Hematopoietic multipotent progenitor cell treated with erythropoietin and hydrocortisone succinate and interleukin-3 and kit ligand, for 8 days (in vitro differentiated cells): ENCODE results near the gene MYH7B.

Source experiments
- DNase-seq: peaks from one replicate; pipeline ENCODE4 v3.0.0-alpha.2; 2015

Gene MYH7B

DNA sequence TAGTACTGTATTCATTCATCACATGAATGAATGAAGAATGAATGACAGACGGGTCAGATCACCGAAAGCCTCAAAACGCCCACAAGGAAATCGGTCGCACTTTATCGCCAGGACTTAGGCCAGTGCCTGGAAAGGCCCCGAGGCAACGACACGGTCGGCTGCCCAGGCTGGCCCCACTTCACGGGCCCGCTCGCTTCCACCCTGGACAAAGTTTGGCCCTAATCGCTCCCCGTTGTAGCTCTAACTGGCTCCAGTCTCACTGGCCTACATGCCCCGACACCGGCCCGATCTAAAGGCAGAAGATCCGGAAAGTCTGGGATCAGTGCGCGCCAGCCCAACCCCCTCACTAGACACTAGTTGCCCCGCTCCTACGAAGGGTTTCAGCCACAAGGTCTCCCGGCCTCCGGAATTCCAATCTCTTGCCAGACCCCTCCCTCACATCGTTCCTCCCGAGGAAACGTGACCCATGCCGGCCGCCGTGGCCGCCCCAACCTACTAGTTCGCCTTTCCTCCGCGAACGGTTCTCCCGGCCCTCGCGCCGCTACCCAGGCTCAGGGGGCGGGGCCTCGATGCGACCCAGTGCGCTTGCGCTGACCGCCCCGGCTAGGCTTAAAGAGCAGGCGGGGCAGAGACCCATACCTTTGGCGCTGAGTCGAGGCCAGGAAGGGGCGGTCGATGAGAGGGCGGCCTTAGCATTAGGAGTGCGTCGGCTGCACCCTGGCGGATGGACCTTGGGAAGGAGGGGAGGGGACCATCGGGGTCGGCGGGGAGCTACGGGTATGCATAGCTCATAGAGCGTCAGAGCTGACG is at the start of gene MYH7B, which contains the start of gene GSS:
Gene MYH7B, plus strand, starts transcription at position 638 of the 810 bp plus-strand sequence. CDS start 22,138 bp downstream, outside the sequence.
Gene GSS, minus strand, starts transcription at position 576 of the 810 bp plus-strand sequence. CDS start 3,954 bp downstream, outside the sequence.
- DNase-seq = peak; percentile 95

DNA sequence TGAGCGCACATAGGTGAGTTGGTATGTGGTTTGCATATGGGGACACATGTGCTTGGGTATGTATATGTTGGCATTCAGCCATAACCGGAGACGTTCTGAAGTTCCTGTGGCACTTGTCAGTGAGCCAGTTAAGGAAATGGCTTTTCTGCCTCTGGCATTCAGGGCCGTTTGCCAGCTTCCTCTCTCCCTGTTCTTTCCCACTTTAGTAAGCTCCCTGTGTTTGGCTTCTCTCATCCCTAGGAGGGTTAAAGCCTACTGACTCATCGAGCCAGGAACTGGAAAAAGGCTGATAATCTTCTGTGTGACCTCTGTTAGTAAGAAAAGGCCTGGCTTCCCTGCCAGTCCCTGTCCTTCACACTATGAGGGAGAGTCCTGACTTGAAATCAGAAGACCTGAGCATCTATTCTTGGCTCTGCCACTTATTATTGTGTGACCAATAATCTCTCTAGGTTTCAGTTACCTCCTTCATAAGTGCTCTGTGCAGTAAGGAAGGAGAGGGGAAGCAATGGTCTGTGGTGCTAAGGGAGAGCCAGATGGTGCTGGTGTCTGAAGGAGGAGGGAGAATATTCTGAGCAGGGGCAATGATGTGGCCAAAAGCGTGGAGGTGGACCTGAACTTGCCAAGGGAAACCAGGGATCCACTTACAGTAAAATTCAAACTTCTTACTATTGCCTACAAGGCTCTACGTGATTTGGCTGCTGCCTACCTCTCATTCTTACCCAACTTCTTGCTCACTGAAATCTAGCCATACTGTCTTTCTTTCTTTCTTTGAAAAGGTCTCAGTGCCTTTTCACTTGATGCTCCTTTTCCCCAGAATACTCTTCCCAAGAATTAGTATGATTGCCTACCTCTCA is 47.8 kb upstream of the MYH7B start:
- peak; percentile 66 for DNase-seq

DNA sequence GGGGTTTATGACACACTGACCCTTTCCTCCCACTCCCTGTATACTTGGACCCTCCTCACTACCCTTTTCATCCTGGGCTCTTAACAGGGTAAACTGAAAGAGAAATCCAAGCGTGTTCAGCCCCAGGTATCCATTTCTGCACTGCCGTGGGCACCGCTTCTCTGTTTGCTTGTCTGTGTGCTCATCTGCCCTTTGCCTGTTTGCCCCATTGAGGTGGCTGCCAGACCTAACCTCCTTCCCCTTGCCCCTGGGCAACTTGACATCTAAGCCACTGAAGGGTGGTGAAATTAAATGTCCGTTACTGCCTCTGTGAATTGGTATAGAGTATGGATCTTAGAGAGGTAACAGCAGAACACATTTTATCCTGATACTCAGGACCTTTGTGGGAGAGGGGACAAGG is 40.5 kb upstream of the MYH7B start:
- DNase-seq = no peak

DNA sequence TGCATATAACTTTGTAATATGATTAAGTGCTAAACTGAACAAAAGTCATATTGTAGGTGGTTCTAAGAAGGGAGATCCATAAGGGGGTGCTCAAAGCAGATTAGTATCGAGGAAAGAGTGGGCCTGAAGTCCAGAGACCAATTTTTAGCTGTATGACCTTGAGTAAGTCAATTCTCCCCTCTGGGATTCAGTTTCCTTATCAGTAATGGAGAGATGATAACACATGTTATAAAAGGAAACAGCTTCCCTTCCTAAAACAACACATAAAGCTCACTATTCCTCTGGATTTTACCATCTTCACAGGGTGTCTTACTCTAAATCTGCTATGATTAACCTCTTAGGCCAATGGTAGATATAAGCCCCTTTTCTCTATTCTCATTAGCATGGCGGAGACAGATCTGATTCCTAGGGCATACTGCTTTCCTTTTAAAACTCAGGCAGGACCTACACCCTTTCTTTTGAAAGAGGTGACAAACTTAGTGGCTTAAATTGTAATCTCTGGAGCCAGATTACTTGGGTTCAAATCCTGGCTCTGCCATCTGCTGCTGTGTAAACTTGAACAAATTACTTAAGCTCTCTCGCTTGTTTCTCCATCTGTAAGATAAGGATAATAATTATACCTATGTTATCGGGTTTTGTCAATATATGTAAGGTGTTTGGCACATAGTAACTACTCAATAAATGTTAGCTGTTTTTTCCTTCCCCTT is 39.8 kb upstream of the MYH7B start:
- DNase-seq = no peak

DNA sequence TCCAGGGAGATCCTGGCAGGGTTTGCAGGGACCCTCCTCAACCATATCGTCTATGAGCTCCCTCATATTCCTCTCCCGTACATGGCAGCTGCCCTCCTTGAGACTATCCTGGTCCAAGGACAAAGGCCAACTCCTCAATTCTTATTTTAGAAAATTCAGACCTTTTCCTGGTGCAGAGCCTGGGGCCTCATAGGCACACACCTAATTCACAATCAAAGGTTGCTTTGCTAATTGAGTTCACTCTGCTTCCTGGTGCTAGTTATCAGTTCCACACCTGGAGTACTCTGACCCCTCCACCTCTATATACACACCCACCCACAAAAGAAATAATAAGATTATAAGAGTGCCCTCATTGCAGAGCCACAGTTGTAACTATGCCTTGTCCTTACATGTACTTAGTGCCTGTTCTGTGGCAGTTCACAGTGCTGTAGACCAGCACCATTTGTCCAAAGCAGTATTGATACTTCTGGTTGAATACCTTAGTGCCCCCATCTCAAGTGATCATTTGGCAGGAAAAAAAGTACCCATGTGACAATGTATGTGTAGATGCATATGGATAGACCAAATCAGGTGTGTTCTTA is 38.8 kb upstream of the MYH7B start:
- no peak for DNase-seq

DNA sequence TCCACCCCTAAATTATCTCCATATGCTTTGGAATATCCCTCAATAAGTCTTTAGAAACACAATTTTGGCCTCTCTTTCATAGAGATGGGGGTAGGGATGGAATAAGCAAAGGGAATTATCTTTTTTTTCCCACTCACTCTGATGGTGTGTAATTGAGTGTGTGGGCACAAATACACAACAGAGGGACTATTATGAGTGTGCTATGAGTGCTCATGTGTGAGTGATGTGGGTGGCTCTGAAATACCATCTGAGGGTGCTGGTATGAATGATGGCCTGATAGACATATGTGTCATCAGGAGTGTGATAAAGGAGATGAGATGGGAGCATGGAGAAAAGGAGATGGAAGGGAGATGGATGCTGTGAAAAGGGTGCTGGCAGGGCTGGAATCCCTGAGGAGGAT is 35.6 kb upstream of the MYH7B start:
- no peak for DNase-seq

DNA sequence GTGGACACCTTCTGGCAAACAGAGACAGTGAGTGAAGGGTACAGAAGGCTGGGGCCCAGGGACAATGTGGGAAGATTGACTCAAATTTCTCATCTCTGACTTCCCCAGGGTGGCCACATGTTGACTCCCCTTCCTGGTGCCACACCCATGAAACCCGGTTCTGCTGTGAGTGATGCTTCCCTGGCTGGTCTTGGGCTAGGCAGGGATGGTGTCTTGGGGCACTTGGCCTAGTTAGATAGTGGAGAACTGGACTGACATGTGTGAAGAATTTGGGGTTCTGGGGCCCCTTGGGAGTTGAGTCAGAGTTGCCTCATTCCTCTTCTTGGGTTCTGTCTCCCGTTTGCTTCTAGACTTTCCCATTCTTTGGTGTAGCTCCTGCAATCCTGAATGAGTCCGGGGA is 34.2 kb upstream of the MYH7B start:
- DNase-seq = no peak

DNA sequence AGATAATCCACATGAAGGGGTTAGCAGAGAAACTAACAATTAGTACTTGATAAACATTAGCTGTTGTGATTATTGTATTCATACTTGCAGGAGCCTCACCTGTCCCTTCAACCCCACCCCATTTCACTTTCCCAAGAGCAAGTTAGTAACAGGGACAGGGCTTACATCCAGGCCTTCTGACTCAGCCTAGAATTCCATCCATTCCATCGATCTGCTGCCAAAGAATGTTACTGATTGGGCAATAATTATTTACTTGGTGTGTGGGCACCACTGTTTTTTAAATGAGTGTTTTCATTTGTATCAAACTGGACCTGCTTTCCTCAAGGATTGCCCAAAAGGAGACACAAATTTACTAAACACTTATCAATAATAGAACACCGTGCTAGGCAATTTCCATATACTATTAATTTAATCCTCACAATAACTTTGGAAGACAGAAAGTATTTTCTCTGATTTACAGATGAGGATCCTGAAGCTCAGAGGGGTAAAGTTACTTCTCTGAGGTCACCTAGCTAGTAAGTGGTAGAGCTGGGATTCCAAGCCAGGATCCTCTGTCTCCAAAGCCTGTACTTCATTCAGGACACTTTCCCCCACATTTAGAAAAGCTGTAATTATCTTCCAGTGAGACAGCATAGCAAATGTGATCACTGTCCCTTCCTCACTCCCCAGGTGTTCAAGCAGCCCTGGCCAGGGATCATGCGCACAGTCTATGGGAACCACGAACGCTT is 32.9 kb upstream of the MYH7B start:
- no peak for DNase-seq

DNA sequence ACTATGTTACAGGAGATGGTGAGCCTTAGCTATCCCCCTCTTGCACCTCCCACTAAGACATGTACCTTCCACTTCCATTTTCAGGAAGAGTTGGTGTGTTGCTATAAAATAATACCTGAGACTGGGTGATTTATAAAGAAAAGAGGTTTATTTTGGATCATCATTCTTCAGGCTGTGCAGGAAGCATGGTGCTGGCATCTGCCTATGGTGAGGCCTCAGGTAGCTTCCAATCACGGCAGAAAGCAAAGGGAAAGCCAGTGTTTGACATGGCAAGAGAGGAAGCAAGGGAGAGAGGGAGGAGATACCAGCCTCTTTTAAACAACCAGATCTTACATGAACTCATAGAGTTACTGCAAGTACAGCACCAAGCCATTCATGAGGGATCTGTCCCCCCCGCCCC is 32.3 kb upstream of the MYH7B start:
- DNase-seq = no peak

DNA sequence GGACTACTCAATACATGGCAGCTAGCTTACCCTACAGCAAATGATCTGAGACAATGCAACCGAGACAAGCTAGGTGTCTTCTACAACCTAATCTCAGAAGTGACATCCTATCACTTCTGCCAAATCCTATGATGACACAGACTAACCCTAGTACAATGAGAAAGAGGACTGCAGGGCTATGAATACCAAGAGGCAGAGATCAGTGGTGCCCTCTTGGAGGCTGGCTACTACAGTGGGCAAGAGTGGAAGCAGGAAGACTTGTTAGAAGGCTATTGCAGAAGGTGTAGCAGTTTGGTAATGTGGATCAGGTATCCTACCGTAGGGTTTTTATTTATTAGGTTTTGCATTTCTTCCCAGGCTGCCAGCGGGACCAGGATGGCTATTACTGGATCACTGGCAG is 30.3 kb upstream of the MYH7B start:
- no peak for DNase-seq

DNA sequence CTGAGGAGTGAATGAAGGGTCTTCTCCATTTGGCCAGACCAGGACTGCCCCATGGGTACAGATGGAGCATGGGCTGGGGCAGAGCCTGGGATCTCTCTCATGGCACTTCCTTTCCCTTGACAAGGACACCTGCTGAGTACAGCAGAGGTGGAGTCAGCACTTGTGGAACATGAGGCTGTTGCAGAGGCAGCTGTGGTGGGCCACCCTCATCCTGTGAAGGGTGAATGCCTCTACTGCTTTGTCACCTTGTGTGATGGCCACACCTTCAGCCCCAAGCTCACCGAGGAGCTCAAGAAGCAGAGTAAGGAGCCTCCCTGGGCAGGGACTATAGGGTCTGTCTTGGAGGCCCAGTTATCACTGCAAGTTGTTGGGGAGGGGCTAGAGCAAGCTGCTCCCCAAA is 29.7 kb upstream of the MYH7B start:
- no peak for DNase-seq

DNA sequence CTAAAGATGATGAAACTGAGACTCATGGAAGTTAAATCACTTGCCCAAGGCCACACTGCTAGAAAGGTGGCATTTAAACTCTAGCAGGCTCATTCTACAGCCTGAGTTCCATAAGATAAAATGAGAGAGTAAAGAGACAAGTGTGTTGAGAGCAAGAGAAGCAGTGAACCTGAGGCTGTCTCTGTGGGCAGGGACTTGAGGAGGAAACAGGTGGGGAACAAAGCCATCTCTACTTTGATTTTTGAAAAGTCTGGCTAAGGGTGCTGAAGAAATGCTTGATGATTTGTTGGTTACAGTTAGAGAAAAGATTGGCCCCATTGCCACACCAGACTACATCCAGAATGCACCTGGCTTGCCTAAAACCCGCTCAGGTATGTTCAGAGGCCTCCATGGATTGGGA is 29.1 kb upstream of the MYH7B start:
- no peak for DNase-seq

DNA sequence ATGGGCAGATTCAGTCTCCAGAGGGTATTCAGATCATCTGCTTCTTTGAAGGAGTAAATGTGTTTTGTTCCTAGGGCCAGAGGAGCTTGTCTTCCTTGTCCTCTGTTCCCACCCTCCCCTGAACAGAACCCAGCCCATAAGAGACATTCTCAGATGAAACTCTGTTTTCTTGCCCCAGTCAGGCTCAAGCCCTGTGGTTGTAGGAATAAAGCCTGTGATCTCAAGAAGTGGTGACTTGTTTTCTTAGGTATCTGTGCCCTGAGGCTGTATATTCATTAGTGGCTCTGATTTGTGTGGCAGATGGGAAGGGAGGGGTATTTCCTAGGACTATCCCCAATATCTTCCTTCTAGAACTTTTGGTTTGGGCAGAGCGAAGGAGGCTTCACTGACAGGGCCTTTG is 27.9 kb upstream of the MYH7B start:
- DNase-seq = no peak

DNA sequence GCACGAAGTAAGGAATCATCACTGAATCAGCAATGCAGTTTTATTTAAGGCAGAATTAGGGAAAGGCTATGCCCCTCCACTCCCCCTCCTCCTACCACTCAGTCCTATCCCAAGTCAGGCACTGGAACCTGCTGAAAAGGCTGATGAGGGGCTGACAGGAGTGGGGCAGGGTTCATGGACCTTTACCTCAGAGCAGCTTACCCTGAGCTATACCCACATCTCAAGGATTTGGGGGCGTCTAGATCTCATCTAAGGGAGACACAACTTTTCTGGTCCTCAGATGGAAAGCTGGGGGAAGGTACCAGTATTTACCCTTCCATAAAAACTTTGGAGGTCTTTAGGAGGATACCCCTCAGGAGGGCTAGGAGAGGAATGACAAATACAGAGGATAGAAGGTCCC is 27.3 kb upstream of the MYH7B start:
- no peak for DNase-seq

DNA sequence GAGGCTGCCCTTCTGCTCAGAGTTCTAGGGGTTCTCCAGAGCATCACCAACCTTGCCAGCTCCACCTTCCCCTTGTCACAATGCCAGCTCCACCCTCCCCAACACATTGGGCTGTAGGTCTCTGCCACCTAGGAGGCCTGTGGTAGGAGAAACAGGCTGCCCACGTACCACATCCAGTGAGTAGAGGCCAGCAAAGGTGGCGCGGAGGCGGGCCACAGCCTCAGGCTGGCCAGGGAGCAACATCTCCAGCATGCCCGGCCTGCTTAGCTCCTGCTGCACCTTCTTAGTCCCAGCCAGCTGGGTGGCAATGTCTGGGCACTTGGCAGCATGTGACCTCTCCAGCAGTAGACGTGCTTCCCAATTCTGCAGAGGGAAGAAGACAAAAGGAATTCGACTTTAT is 23.9 kb upstream of the MYH7B start:
- no peak for DNase-seq

DNA sequence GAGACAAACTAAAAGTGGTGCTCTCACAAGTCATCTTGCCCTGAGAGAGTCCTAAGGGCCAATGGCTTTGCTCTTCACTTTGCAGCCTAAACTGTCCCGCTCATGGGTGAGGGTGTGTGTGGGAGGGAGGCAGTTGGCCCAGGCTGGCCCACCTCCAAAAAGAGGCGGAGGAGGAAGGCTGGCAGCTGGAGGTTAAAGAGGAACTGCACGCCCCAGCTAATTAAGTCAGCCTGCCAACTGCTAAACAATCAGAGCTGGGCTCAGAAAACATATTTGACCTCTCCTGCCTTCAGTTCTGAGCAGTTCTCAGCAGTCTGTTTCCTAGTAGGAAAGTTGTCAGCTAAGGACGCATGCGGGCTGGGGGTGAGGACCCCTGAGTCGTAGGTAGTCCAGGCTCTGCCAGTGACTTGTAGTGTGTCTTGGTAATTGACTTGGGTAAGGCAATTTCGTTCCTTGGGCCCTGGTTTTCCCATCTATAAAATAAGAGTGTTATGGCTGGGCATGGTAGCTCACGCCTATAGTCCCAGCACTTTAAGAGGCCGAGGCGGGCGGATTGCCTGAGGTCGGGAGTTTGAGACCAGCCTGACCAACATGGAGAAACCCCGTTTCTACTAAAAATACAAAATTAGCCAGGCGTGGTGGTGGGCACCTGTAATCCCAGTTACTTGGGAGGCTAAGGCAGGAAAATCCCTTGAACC is 17.1 kb upstream of the MYH7B start:
- DNase-seq = peak; percentile 90

DNA sequence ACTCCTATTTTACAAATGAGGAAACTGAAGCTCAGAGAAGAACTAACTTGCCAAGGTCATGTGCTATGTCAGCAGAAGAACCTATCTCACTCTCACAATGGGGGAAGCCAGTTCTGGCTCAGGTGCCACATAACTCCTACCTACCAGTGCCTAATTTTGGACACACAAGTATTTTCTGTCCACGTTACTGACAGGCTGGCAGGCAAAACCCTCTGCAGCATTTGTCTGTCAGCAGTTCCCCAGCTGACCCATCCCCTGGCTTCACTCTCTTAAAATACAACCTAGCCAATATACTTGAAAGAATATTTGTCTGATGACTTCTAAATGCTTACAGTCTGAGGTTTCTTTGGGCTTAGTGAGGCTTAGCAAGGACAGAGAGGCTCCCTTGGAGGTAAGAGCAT is 15.6 kb upstream of the MYH7B start:
- no peak for DNase-seq

DNA sequence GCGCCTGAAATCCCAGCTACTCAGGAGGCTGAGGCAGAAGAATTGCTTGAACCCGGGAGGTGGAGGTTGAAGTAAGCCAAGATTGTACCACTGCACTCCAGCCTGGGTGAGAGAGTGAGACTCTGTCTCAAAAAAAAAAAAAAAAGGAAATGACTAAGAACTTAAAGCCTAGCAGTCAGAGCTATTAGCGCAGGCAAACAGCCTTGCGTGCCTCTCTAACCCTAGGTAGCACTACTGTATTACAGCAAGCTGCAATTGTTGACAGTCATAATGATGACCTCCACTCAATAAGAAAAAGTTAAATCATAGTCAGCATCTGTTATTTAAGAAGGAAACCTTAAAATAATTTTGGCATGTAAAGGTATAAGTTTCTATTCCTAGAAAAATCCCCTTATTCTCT is 14.4 kb upstream of the MYH7B start:
- no peak for DNase-seq

DNA sequence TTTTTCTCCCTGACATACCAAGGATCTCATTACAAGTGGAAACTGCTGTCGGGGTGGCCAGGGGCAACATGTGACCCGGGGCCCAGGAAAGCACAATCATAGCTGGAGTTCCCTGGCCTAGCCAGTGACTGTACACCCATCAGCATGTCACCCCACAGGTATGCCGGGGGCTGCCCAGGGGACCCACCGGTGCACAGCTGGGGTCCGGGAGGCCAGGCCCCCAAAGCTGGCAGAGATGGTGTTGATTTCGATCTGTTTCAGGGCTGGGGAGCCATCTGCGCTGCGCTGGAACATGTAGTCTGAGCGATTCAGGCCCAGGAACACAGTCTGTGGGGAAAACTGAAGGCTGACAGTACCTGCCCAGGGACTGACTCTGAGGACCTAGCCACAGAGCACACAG is 13.4 kb upstream of the MYH7B start:
- DNase-seq = no peak

DNA sequence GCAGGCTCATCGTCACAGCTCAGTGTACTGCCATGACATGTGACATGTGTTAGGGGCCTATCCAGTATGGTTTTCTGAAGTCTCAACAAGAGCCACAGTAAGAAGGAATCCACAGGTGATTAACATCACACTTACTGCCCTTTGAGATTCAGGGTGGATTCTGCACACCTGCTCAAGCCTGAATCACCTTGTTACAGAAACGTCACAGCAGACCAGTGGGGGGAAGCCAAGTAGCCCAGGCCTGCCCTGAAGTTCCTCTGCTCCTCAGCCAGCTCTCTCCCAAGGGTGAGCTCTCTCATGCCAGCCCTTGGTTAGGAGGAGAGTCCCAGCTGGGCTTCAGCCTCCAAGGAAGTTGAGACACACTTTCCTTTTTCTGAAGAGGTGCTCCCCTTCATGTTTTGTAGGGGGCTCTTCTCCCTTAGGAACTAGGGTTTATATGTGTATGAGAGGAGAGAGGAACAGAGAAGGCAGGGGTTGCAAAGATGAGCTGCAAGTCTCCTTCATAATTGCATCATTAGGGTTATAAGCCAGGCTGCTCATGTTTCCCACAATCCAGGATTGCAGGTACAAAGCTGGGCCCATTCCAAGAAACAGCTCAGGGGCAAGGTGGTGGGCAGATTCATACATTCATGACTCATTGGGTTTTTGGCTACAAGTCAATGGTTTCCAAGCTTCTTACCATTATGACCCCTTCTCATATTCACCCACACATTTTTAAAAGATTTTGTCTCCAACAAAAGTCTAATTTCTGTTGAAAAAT is 11.7 kb upstream of the MYH7B start:
- DNase-seq = no peak
